OCI-LY3 (cell line): ENCODE data around the gene DTWD1.

Experiments
- H2AFZ ChIP-seq: fragments of 200-600, 300-600 bp; shearing (Covaris generic); 2 replicates; pipeline ENCODE4 v1.6.0; 2014; ENCODE audit warnings: antibody characterized with exemption, low read depth, low read length
- H3K27ac ChIP-seq: fragments of 200-600, 300-600 bp; sonication (generic); 2 replicates; pipeline ENCODE4 v1.5.1; 2014; ENCODE audit warnings: mild to moderate bottlenecking, low read length, moderate library complexity, mixed read lengths
- H3K27me3 ChIP-seq: fragments of 200-600, 300-600 bp; sonication (generic); 2 replicates; pipeline ENCODE4 v1.6.1; 2014; ENCODE audit warnings: low read depth, low read length, mixed read lengths
- H3K36me3 ChIP-seq: fragments of 200-600, 300-600 bp; sonication (generic); replicated peaks from 2 replicates; pipeline ENCODE3; 2014; ENCODE audit warnings: low read depth, low read length, mixed read lengths
- H3K4me1 ChIP-seq: fragments of 300-600, 200-600 bp; sonication (generic); 2 replicates; pipeline ENCODE4 v1.6.1; 2014; ENCODE audit warnings: low read length, mixed read lengths
- H3K4me2 ChIP-seq: fragments of 200-600, 300-600 bp; sonication (generic); 2 replicates; pipeline ENCODE4 v1.6.1; 2014; ENCODE audit warnings: low read length, mixed read lengths
- H3K4me3 ChIP-seq: fragments of 300-600, 200-600 bp; sonication (generic); 2 replicates; pipeline ENCODE4 v1.5.1; 2014; ENCODE audit warnings: antibody characterized with exemption, mild to moderate bottlenecking, low read length, moderate library complexity
- H3K79me2 ChIP-seq: fragments of 300-600, 200-600 bp; shearing (Covaris generic); 2 replicates; pipeline ENCODE4 v1.6.1; 2014; ENCODE audit warnings: mild to moderate bottlenecking, low read length, mixed read lengths
- H3K9ac ChIP-seq: fragments of 300-600, 200-600 bp; shearing (Covaris generic); 2 replicates; pipeline ENCODE4 v1.6.0; 2014; ENCODE audit warnings: mild to moderate bottlenecking, low read length, moderate library complexity
- H3K9me3 ChIP-seq: fragments of 200-600, 300-600 bp; shearing (Covaris generic); 2 replicates; pipeline ENCODE4 v1.6.1; 2014; ENCODE audit warnings: low read length, mixed read lengths; ENCODE audit not compliant: insufficient read depth
- H4K20me1 ChIP-seq: fragments of 200-600, 300-600 bp; sonication (generic); 2 replicates; pipeline ENCODE4 v1.6.1; 2016; ENCODE audit warnings: low read length, mixed read lengths; ENCODE audit not compliant: insufficient read depth
- EZH2phosphoT487 ChIP-seq: fragments of 200-600 bp; shearing (Covaris generic); IDR thresholded peaks from 2 replicates; pipeline ENCODE4 v1.6.1; 2018; ENCODE audit warnings: antibody characterized with exemption, mixed run types, low read depth
- TF ChIP-seq, protein P1 (sequence below): fragments of 200-600, 300-600 bp; sonication (generic); IDR thresholded peaks from 2 replicates; pipeline ENCODE4 v1.5.1; 2014; ENCODE audit warnings: antibody characterized with exemption, low read length, low read depth

DTWD1 gene

DNA sequence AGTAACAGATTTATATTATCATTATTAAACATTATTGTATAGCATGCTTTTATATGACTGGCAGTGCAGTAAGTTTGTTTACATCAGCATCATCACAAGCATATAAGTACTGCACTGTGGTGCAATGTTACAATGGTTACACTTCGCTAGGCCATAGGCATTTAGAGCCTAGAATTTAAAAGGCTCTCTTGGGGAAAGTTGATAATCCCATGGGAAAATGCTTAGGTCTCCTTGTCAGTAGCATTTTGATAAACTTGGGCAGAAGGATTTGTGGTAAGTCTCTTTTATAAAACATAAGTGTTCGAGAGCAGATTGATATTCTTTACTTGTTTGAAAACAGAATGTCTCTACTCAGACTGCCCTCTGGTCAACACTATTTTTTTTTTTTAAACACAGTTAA, 7.5 kb downstream of the DTWD1 start:
- H3K4me1 ChIP-seq: no peaks in the 10 kb centered on the region
- no peak overlapping the region for H3K4me3 ChIP-seq
- H2AFZ ChIP-seq: no peak overlapping the region
- H3K9ac ChIP-seq: no peak overlapping the region
- no peaks in the 10 kb centered on the region for H3K27me3 ChIP-seq
- peaks cover 5% of the 10 kb centered on the region; the same call in 1 of the 2 replicates for H3K9me3 ChIP-seq
- H4K20me1 ChIP-seq: no peaks in the 10 kb centered on the region
- no peak overlapping the region for H3K4me2 ChIP-seq
- no peak for TF ChIP-seq EZH2phosphoT487
- TF ChIP-seq, protein P1, sequence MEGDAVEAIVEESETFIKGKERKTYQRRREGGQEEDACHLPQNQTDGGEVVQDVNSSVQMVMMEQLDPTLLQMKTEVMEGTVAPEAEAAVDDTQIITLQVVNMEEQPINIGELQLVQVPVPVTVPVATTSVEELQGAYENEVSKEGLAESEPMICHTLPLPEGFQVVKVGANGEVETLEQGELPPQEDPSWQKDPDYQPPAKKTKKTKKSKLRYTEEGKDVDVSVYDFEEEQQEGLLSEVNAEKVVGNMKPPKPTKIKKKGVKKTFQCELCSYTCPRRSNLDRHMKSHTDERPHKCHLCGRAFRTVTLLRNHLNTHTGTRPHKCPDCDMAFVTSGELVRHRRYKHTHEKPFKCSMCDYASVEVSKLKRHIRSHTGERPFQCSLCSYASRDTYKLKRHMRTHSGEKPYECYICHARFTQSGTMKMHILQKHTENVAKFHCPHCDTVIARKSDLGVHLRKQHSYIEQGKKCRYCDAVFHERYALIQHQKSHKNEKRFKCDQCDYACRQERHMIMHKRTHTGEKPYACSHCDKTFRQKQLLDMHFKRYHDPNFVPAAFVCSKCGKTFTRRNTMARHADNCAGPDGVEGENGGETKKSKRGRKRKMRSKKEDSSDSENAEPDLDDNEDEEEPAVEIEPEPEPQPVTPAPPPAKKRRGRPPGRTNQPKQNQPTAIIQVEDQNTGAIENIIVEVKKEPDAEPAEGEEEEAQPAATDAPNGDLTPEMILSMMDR: no peak
- H3K27ac ChIP-seq: no peak overlapping the region
- peaks cover 35% of the 10 kb centered on the region for H3K36me3 ChIP-seq
- no peaks in the 10 kb centered on the region for H3K79me2 ChIP-seq

DNA sequence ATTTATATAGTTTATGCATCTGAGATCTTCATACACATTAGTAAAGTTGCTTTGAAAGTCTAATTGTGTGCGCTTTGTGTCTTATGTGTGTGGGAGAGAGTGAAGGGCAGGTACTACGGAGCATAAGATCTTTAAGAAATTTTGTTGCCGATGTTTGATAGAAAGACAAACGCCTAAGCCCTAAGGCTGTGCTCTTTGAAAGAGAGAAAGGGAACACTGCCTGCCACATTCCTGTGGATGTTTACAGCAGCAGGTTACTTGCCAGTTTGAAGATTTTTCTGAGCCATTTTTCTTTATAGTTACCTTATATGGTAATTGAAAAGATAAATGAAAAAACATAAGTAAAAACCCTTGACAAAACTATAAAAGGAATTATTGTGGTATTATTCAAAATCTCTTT, 17.0 kb downstream of the DTWD1 start:
- no peak for TF ChIP-seq EZH2phosphoT487
- TF ChIP-seq, protein P1: no peak
- Histone ChIP-seq H3K79me2 (no peaks in the 10 kb centered on the region), H3K4me2 (no peak overlapping the region), H3K27ac (no peak overlapping the region), H3K4me3 (no peak overlapping the region), H2AFZ (no peak overlapping the region), H4K20me1 (no peaks in the 10 kb centered on the region), H3K9ac (no peak overlapping the region), H3K4me1 (no peaks in the 10 kb centered on the region), H3K9me3 (no peaks in the 10 kb centered on the region), H3K36me3 (no peaks in the 10 kb centered on the region), H3K27me3 (no peaks in the 10 kb centered on the region)

DNA sequence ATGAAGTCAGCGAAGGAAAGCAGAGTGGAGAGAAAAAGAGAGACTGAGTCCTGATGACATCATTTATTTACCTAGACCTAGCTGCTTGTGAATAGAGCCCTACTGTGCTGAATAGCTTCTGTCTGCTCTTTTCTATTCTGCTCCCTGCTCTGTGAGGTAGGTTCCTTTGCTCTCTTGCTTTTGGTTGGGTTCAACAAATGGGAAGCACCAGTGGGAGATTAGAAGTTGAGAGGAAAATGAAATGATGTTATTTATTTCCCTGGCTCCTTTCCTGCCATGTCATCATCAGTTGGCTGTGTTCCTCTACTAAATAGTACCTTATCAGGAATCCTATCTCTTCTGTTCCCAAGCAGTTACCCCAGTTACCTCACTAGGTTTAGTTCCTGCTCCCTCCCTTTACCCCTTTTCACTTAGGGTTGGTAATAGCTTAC, 23.5 kb downstream of the DTWD1 start:
- H3K27ac ChIP-seq: no peak overlapping the region
- H3K4me2 ChIP-seq: no peak overlapping the region
- H3K79me2 ChIP-seq: no peaks in the 10 kb centered on the region

DNA sequence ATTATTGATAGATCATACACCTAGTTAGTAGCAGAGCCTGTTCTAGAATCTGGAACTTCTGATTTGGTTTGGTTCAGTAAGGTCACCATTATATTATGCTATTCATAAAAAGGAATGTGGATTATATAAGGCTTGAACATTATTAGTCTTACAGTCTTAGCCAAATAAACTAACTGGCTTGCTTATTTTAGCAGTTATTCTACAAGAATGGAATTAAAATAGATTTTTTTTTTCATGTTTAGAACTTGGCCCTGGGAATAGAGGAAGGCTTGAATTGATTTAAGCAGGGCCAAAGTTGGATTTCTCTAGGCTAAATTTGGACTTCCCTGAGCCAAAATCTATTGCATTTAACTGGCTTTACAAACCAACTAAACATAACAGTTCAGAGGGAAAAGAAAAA, 24.4 kb downstream of the DTWD1 start:
- Histone ChIP-seq H3K27me3 (no peaks in the 10 kb centered on the region), H3K36me3 (peaks cover 5% of the 10 kb centered on the region), H3K4me3 (no peak overlapping the region), H2AFZ (no peak overlapping the region), H3K4me2 (no peak overlapping the region), H3K9me3 (no peaks in the 10 kb centered on the region), H3K79me2 (no peaks in the 10 kb centered on the region), H4K20me1 (no peaks in the 10 kb centered on the region), H3K4me1 (no peaks in the 10 kb centered on the region), H3K9ac (no peak overlapping the region), H3K27ac (no peak overlapping the region)
- TF ChIP-seq, protein P1: no peak
- no peak for TF ChIP-seq EZH2phosphoT487

More for the DNA sequence above, 23.5 kb downstream of the DTWD1 start:
- H4K20me1 ChIP-seq: no peaks in the 10 kb centered on the region
- no peak overlapping the region for H2AFZ ChIP-seq
- H3K36me3 ChIP-seq: peaks cover 5% of the 10 kb centered on the region
- no peaks in the 10 kb centered on the region for H3K4me1 ChIP-seq
- TF ChIP-seq, protein P1: no peak
- no peak overlapping the region for H3K9ac ChIP-seq
- H3K9me3 ChIP-seq: no peaks in the 10 kb centered on the region
- no peaks in the 10 kb centered on the region for H3K27me3 ChIP-seq
- H3K4me3 ChIP-seq: no peak overlapping the region
